HG03432 (cell line): ENCODE measurements around the gene TKT.
A peak's percentile ranks its signal among the peaks of the same experiment; 100 is the strongest.

ENCODE experiments used
- ATAC-seq: cut with Tn5 transposase; IDR thresholded peaks from one replicate; pipeline ENCODE4 v1.9.1; 2021; ENCODE audit warnings: mild to moderate bottlenecking, moderate library complexity; ENCODE audit not compliant: unreplicated experiment

Gene TKT

GRCh38 chr3:53198996-53199395, 56.8 kb downstream of the TKT start:
- no peak for ATAC-seq

GRCh38 chr3:53198256-53198977, 57.4 kb downstream of the TKT start:
- ATAC-seq = no peak

- ATAC-seq = peak; percentile 39
Observed at GRCh38 chr3:53196575-53197407, 59.0 kb downstream of the TKT start.

- ATAC-seq = peak; percentile 39
Observed at GRCh38 chr3:53195602-53196574, 59.9 kb downstream of the TKT start.

- ATAC-seq = no peak
Observed at GRCh38 chr3:53195066-53195450, 60.8 kb downstream of the TKT start.

GRCh38 chr3:53194210-53195065, 61.4 kb downstream of the TKT start:
- no peak for ATAC-seq

GRCh38 chr3:53193466-53194209, 62.2 kb downstream of the TKT start:
- ATAC-seq = no peak

- ATAC-seq = no peak
Observed at GRCh38 chr3:53192608-53193007, 63.2 kb downstream of the TKT start.

GRCh38 chr3:53191836-53192480, 63.9 kb downstream of the TKT start:
- ATAC-seq = no peak

- ATAC-seq = peak; percentile 49
Observed at GRCh38 chr3:53190659-53191058, 65.2 kb downstream of the TKT start.

GRCh38 chr3:53189276-53189675, 66.5 kb downstream of the TKT start:
- no peak for ATAC-seq

- ATAC-seq = no peak
Observed at GRCh38 chr3:53188720-53189119, 67.1 kb downstream of the TKT start.

- ATAC-seq = no peak
Observed at GRCh38 chr3:53188136-53188685, 67.6 kb downstream of the TKT start.

GRCh38 chr3:53187430-53187829, 68.4 kb downstream of the TKT start:
- ATAC-seq = no peak

GRCh38 chr3:53186726-53187125, 69.1 kb downstream of the TKT start:
- ATAC-seq = no peak

GRCh38 chr3:53185761-53186465, 69.9 kb downstream of the TKT start:
- ATAC-seq = no peak

GRCh38 chr3:53184701-53185100, 71.1 kb downstream of the TKT start:
- ATAC-seq = no peak

- ATAC-seq = no peak
Observed at GRCh38 chr3:53183514-53183913, 72.3 kb downstream of the TKT start.
